NB4 (cell line): ENCODE measurements around the gene HLA-DRB1.

Experiments
- CTCF ChIP-seq: IDR thresholded peaks from one replicate; pipeline ENCODE4 v1.5.1; 2012; ENCODE audit warnings: low read depth, low read length
- MYC ChIP-seq: IDR thresholded peaks from 2 replicates; pipeline ENCODE4 v1.6.1; 2011; ENCODE audit warnings: low read depth, low read length
- TF ChIP-seq, protein P1 (sequence below): IDR thresholded peaks from 2 replicates; pipeline ENCODE4 v1.6.1; 2011; ENCODE audit warnings: low read depth, low read length

GRCh38 chr6:32624565-32624964, 34.9 kb upstream of the HLA-DRB1 start:
- TF ChIP-seq CTCF (no peak), MYC (no peak)
- TF ChIP-seq, protein P1, sequence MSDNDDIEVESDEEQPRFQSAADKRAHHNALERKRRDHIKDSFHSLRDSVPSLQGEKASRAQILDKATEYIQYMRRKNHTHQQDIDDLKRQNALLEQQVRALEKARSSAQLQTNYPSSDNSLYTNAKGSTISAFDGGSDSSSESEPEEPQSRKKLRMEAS: no peak
